RCC 7860 (cell line): ENCODE results near the gene EVC2.

Experiments used
- DNase-seq: peaks from one replicate; pipeline ENCODE4 v3.0.0-alpha.2; 2015; ENCODE audit warnings: low spot score
- FAIRE-seq: peaks from 2 replicates; lab custom pipeline; 2012; peaks lifted over from hg19 to GRCh38; lab: Jason Lieb, UNC

EVC2 gene

GRCh38 chr4:5708449-5709206 lies at the start of gene EVC2:
EVC2 (minus strand) TSS chr4:5708559; CDS start chr4:5708513, 46 bp downstream.
- DNase-seq (no peak), FAIRE-seq (no peak)

GRCh38 chr4:5757954-5758353 lies 49.6 kb upstream of the EVC2 start:
- DNase-seq = no peak
- FAIRE-seq = no peak

GRCh38 chr4:5757536-5757935 lies 49.2 kb upstream of the EVC2 start:
- FAIRE-seq (no peak), DNase-seq (no peak)

- no peak for FAIRE-seq
- no peak for DNase-seq
Measured at GRCh38 chr4:5757091-5757490, 48.7 kb upstream of the EVC2 start.

- no peak for FAIRE-seq
- DNase-seq = no peak
Measured at GRCh38 chr4:5756271-5756670, 47.9 kb upstream of the EVC2 start.

- DNase-seq (no peak), FAIRE-seq (no peak)
Measured at GRCh38 chr4:5755679-5756078, 47.3 kb upstream of the EVC2 start.

- DNase-seq = no peak
- FAIRE-seq = no peak
Measured at GRCh38 chr4:5755161-5755560, 46.8 kb upstream of the EVC2 start.

- DNase-seq (no peak), FAIRE-seq (no peak)
Measured at GRCh38 chr4:5754529-5754881, 46.1 kb upstream of the EVC2 start.

GRCh38 chr4:5753766-5754528 lies 45.6 kb upstream of the EVC2 start:
- peak; percentile 97 for FAIRE-seq

GRCh38 chr4:5753366-5753765 lies 45.0 kb upstream of the EVC2 start:
- FAIRE-seq (no peak), DNase-seq (peak; percentile 77)

More at GRCh38 chr4:5753766-5754528, 45.6 kb upstream of the EVC2 start:
- DNase-seq = peak; percentile 98

- FAIRE-seq (peak; percentile 92), DNase-seq (peak; percentile 93)
Measured at GRCh38 chr4:5752376-5753184, 44.2 kb upstream of the EVC2 start.

- no peak for FAIRE-seq
- DNase-seq = no peak
Measured at GRCh38 chr4:5751666-5752375, 43.5 kb upstream of the EVC2 start.

GRCh38 chr4:5750946-5751665 lies 42.7 kb upstream of the EVC2 start:
- DNase-seq (peak; percentile 95), FAIRE-seq (peak; percentile 96)

GRCh38 chr4:5750052-5750945 lies 41.9 kb upstream of the EVC2 start:
- FAIRE-seq (no peak), DNase-seq (peak; percentile 75)

- no peak for DNase-seq
- FAIRE-seq = no peak
Measured at GRCh38 chr4:5749568-5749967, 41.2 kb upstream of the EVC2 start.

- FAIRE-seq (peak; percentile 94), DNase-seq (peak; percentile 84)
Measured at GRCh38 chr4:5747738-5748375, 39.5 kb upstream of the EVC2 start.

GRCh38 chr4:5746829-5747737 lies 38.7 kb upstream of the EVC2 start:
- no peak for FAIRE-seq
- DNase-seq = peak; percentile 91

GRCh38 chr4:5746250-5746649 lies 37.9 kb upstream of the EVC2 start:
- DNase-seq (no peak), FAIRE-seq (no peak)
